OCI-LY3 (cell line): Measurements from ENCODE around the gene HAP1.

ENCODE experiments used
- H2AFZ ChIP-seq: fragments of 200-600, 300-600 bp; shearing (Covaris generic); 2 replicates; pipeline ENCODE4 v1.6.0; 2014; ENCODE audit warnings: antibody characterized with exemption, low read depth, low read length
- H3K27ac ChIP-seq: fragments of 200-600, 300-600 bp; sonication (generic); 2 replicates; pipeline ENCODE4 v1.5.1; 2014; ENCODE audit warnings: mild to moderate bottlenecking, low read length, moderate library complexity, mixed read lengths
- H3K27me3 ChIP-seq: fragments of 200-600, 300-600 bp; sonication (generic); 2 replicates; pipeline ENCODE4 v1.6.1; 2014; ENCODE audit warnings: low read depth, low read length, mixed read lengths
- H3K36me3 ChIP-seq: fragments of 200-600, 300-600 bp; sonication (generic); replicated peaks from 2 replicates; pipeline ENCODE3; 2014; ENCODE audit warnings: low read depth, low read length, mixed read lengths
- H3K4me1 ChIP-seq: fragments of 300-600, 200-600 bp; sonication (generic); 2 replicates; pipeline ENCODE4 v1.6.1; 2014; ENCODE audit warnings: low read length, mixed read lengths
- H3K4me2 ChIP-seq: fragments of 200-600, 300-600 bp; sonication (generic); 2 replicates; pipeline ENCODE4 v1.6.1; 2014; ENCODE audit warnings: low read length, mixed read lengths
- H3K4me3 ChIP-seq: fragments of 300-600, 200-600 bp; sonication (generic); 2 replicates; pipeline ENCODE4 v1.5.1; 2014; ENCODE audit warnings: antibody characterized with exemption, mild to moderate bottlenecking, low read length, moderate library complexity
- H3K79me2 ChIP-seq: fragments of 300-600, 200-600 bp; shearing (Covaris generic); 2 replicates; pipeline ENCODE4 v1.6.1; 2014; ENCODE audit warnings: mild to moderate bottlenecking, low read length, mixed read lengths
- H3K9ac ChIP-seq: fragments of 300-600, 200-600 bp; shearing (Covaris generic); 2 replicates; pipeline ENCODE4 v1.6.0; 2014; ENCODE audit warnings: mild to moderate bottlenecking, low read length, moderate library complexity
- H3K9me3 ChIP-seq: fragments of 200-600, 300-600 bp; shearing (Covaris generic); 2 replicates; pipeline ENCODE4 v1.6.1; 2014; ENCODE audit warnings: low read length, mixed read lengths; ENCODE audit not compliant: insufficient read depth
- H4K20me1 ChIP-seq: fragments of 200-600, 300-600 bp; sonication (generic); 2 replicates; pipeline ENCODE4 v1.6.1; 2016; ENCODE audit warnings: low read length, mixed read lengths; ENCODE audit not compliant: insufficient read depth
- CTCF ChIP-seq: fragments of 200-600, 300-600 bp; sonication (generic); IDR thresholded peaks from 2 replicates; pipeline ENCODE4 v1.5.1; 2014; ENCODE audit warnings: antibody characterized with exemption, low read length, low read depth
- EZH2phosphoT487 ChIP-seq: fragments of 200-600 bp; shearing (Covaris generic); IDR thresholded peaks from 2 replicates; pipeline ENCODE4 v1.6.1; 2018; ENCODE audit warnings: antibody characterized with exemption, mixed run types, low read depth

Gene HAP1

DNA sequence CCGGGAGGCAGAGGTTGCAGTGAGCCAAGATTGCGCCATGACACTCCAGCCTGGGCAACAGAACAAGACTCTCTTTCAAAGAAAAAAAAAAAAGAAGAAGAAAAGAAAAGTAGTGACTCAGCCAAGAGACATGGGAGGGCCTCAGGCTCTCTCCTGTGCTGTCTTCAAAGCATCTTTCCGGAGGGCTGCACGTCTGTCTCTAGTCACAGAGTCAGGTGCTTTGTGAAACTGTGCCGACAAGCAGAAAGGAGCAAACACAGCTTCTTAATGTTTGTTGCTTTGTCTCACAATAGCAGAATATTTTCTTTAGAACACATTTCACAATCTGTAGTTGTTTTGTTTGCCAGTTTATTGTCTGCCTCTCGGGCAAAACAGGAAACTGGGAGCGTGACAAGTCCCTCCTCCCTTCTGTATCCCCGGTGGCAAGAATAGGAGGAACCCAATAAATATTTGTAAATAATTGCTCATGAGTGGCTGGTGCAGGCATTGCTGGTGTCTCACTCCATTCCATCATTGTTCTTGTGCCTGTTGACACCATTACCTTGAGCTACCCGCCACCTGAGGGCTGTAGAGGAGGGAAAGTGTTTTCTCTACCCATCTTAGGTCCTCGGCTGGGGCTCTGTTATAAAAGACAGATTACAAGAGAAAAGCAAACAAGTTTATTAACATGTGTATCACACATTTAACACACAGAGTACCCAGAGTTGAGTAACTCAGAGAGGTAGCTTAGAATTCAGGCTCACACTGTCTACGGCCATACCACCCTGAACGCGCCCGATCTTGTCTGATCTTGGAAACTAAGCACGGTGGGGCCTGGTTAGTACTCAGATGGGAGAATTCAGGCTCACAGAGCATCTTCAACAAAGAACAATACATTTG lies 16.8 kb downstream of the HAP1 start:
- TF ChIP-seq EZH2phosphoT487 (no peak), CTCF (no peak)
- Histone ChIP-seq H4K20me1 (no peaks in the 10 kb centered on the region), H3K79me2 (no peaks in the 10 kb centered on the region), H3K36me3 (no peaks in the 10 kb centered on the region), H3K4me1 (no peaks in the 10 kb centered on the region), H3K27ac (no peak overlapping the region), H2AFZ (no peak overlapping the region), H3K4me3 (no peak overlapping the region), H3K9ac (no peak overlapping the region), H3K27me3 (peaks cover 4% of the 10 kb centered on the region; the same call in 1 of the 2 replicates), H3K9me3 (no peaks in the 10 kb centered on the region), H3K4me2 (no peak overlapping the region)

GRCh38 chr17:41711669-41712400 lies 22.6 kb downstream of the HAP1 start, which contains the start of gene GAST:
TSS of gene GAST (plus strand) at chr17:41712331. CDS start at chr17:41715437, 3,106 bp downstream.
- H3K27me3 ChIP-seq: peaks cover 4% of the 10 kb centered on the region; the same call in 1 of the 2 replicates
- H3K4me2 ChIP-seq: no peak within 1 kb of the TSS
- H3K27ac ChIP-seq: no peak within 1 kb of the TSS
- no peak within 1 kb of the TSS for H2AFZ ChIP-seq
- no peaks in the 10 kb centered on the region for H3K36me3 ChIP-seq
- H3K9ac ChIP-seq: no peak within 1 kb of the TSS
- no peaks in the 10 kb centered on the region for H3K4me1 ChIP-seq
- no peak for TF ChIP-seq CTCF
- TF ChIP-seq EZH2phosphoT487: no peak
- H3K4me3 ChIP-seq: no peak within 1 kb of the TSS
- no peaks in the 10 kb centered on the region for H4K20me1 ChIP-seq
- no peaks in the 10 kb centered on the region for H3K9me3 ChIP-seq
- no peaks in the 10 kb centered on the region for H3K79me2 ChIP-seq

- Histone ChIP-seq H3K36me3 (no peaks in the 10 kb centered on the region), H3K9me3 (no peaks in the 10 kb centered on the region)
Measured at GRCh38 chr17:41710472-41711090, 23.9 kb downstream of the HAP1 start.

More at GRCh38 chr17:41710472-41711090, 23.9 kb downstream of the HAP1 start:
- no peak overlapping the region for H3K9ac ChIP-seq
- H3K4me3 ChIP-seq: no peak overlapping the region
- no peak overlapping the region for H3K27ac ChIP-seq
- no peak for TF ChIP-seq EZH2phosphoT487
- no peak for TF ChIP-seq CTCF
- H3K4me1 ChIP-seq: no peaks in the 10 kb centered on the region
- H4K20me1 ChIP-seq: no peaks in the 10 kb centered on the region
- H2AFZ ChIP-seq: no peak overlapping the region
- H3K4me2 ChIP-seq: no peak overlapping the region
- H3K79me2 ChIP-seq: no peaks in the 10 kb centered on the region
- H3K27me3 ChIP-seq: peaks cover 4% of the 10 kb centered on the region; the same call in 1 of the 2 replicates
